ENCODE data around the gene GPR153.

The GPR153 gene

GRCh38 chr1:6259491-6260362 lies 1.2 kb downstream of the GPR153 start:
- Histone ChIP-seq H3K27ac (ENCODE audit: low read depth, low read length, severe bottlenecking) (no peak overlapping the region), H3K36me3 (ENCODE audit: control insufficient read depth, insufficient read depth, low read length) (no peaks in the 10 kb centered on the region), H3K9me3 (ENCODE audit: control insufficient read depth, low read length) (no peaks in the 10 kb centered on the region), H3K4me1 (ENCODE audit: control insufficient read depth, insufficient read depth, low read length, poor library complexity, severe bottlenecking) (no peaks in the 10 kb centered on the region), H3K4me3 (ENCODE audit: extremely low read depth, insufficient read depth, low read length, poor library complexity, severe bottlenecking) (peak overlapping the region; percentile 51)
- 12 to 15% methylated on average over 31 to 34 of the region's 46 CpGs for WGBS, 2 experiments (ENCODE audit: insufficient coverage in 2 of 2)

DNA sequence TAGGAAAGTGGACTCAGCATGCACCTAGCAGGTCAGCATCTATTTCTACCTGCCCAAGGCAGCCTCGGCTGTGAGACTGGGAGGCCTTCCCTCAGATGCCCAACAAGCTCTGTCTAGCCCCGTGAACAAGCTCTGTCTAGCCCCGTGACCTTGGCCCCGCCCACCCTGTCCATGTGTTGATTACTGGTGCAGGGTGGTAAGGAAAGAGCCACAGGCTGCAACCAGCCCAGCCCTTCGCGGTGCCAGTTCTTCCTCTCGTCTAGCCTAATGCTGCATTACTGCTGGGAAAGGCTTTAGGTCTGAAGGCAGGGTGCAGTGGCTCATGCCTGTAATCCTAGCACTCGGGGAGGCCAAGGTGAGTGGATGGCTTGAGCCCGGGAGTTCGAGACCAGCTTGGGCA lies 2.2 kb downstream of the GPR153 start:
- 88 to 91% methylated on average over 10 of the region's 10 CpGs for WGBS, 2 experiments (ENCODE audit: insufficient coverage in 2 of 2)
- H3K4me1 ChIP-seq (ENCODE audit: control insufficient read depth, insufficient read depth, low read length, poor library complexity, severe bottlenecking) = no peaks in the 10 kb centered on the region
- H3K27ac ChIP-seq (ENCODE audit: low read depth, low read length, severe bottlenecking) = no peak overlapping the region
- H3K4me3 ChIP-seq (ENCODE audit: extremely low read depth, insufficient read depth, low read length, poor library complexity, severe bottlenecking) = no peak overlapping the region
- H3K9me3 ChIP-seq (ENCODE audit: control insufficient read depth, low read length) = no peaks in the 10 kb centered on the region
- H3K36me3 ChIP-seq (ENCODE audit: control insufficient read depth, insufficient read depth, low read length) = no peaks in the 10 kb centered on the region

- Histone ChIP-seq H3K9me3 (ENCODE audit: control insufficient read depth, low read length) (no peaks in the 10 kb centered on the region), H3K4me1 (ENCODE audit: control insufficient read depth, insufficient read depth, low read length, poor library complexity, severe bottlenecking) (no peaks in the 10 kb centered on the region), H3K4me3 (ENCODE audit: extremely low read depth, insufficient read depth, low read length, poor library complexity, severe bottlenecking) (no peak overlapping the region), H3K27ac (ENCODE audit: low read depth, low read length, severe bottlenecking) (no peak overlapping the region), H3K36me3 (ENCODE audit: control insufficient read depth, insufficient read depth, low read length) (no peaks in the 10 kb centered on the region)
- WGBS, 2 experiments (ENCODE audit: insufficient coverage in 2 of 2) = 92 to 94% methylated on average over 8 of the region's 8 CpGs
Observed at GRCh38 chr1:6257541-6258069, 3.3 kb downstream of the GPR153 start.

- Histone ChIP-seq H3K36me3 (ENCODE audit: control insufficient read depth, insufficient read depth, low read length) (no peaks in the 10 kb centered on the region), H3K27ac (ENCODE audit: low read depth, low read length, severe bottlenecking) (no peak overlapping the region), H3K4me1 (ENCODE audit: control insufficient read depth, insufficient read depth, low read length, poor library complexity, severe bottlenecking) (no peaks in the 10 kb centered on the region), H3K4me3 (ENCODE audit: extremely low read depth, insufficient read depth, low read length, poor library complexity, severe bottlenecking) (no peak overlapping the region), H3K9me3 (ENCODE audit: control insufficient read depth, low read length) (no peaks in the 10 kb centered on the region)
- 93 to 95% methylated on average over 12 to 13 of the region's 13 CpGs for WGBS, 2 experiments (ENCODE audit: insufficient coverage in 2 of 2)
Observed at GRCh38 chr1:6256645-6257044, 4.3 kb downstream of the GPR153 start.

DNA sequence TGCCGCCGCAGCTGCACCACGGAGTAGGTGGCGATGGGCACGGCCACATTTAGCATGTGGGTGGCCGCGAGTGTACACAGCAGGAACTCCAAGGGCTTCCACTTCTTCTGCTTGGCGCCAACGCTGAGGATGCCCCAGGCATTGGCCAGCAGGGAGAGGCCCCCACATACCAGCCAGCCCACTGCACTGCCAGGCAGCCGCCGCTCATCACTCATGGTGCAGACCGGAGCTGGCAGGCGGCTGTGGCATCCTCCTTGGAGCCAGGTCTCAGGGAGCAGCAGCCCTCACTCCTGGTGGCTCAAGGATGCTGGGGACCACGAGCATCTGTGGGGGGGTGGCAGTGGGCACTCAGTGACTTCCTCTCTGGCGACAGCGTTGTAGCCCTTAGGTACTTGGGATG lies 6.2 kb downstream of the GPR153 start:
- 95 to 98% methylated on average over 11 to 14 of the region's 16 CpGs for WGBS, 2 experiments (ENCODE audit: insufficient coverage in 2 of 2)
- H3K9me3 ChIP-seq (ENCODE audit: control insufficient read depth, low read length) = no peaks in the 10 kb centered on the region
- H3K27ac ChIP-seq (ENCODE audit: low read depth, low read length, severe bottlenecking) = no peak overlapping the region
- H3K36me3 ChIP-seq (ENCODE audit: control insufficient read depth, insufficient read depth, low read length) = no peaks in the 10 kb centered on the region
- H3K4me3 ChIP-seq (ENCODE audit: extremely low read depth, insufficient read depth, low read length, poor library complexity, severe bottlenecking) = no peak overlapping the region
- H3K4me1 ChIP-seq (ENCODE audit: control insufficient read depth, insufficient read depth, low read length, poor library complexity, severe bottlenecking) = no peaks in the 10 kb centered on the region

GRCh38 chr1:6253380-6253779 lies 7.5 kb downstream of the GPR153 start:
- no peaks in the 10 kb centered on the region for H3K9me3 ChIP-seq (ENCODE audit: control insufficient read depth, low read length)
- no peaks in the 10 kb centered on the region for H3K36me3 ChIP-seq (ENCODE audit: control insufficient read depth, insufficient read depth, low read length)
- WGBS, 2 experiments (ENCODE audit: insufficient coverage in 2 of 2) = 92 to 96% methylated on average over 8 to 9 of the region's 9 CpGs
- H3K4me3 ChIP-seq (ENCODE audit: extremely low read depth, insufficient read depth, low read length, poor library complexity, severe bottlenecking) = no peak overlapping the region
- no peak overlapping the region for H3K27ac ChIP-seq (ENCODE audit: low read depth, low read length, severe bottlenecking)
- no peaks in the 10 kb centered on the region for H3K4me1 ChIP-seq (ENCODE audit: control insufficient read depth, insufficient read depth, low read length, poor library complexity, severe bottlenecking)

DNA sequence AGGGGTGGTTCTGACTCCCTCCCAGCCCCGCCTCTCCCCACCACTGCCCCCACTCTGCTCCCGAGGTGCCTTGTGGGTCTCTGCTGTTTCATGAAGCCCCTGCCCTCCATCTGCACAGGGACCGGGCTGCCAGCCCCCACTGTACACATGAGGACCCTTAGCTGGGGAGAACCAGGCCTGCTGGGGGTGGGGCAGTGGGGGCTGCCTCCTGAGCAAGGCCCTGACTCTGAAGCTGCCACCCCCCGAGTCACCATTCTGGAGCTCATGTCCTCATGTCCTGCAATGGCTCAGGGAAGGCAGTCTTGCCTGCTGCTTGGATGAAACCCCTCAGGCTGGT lies 8.6 kb downstream of the GPR153 start:
- no peaks in the 10 kb centered on the region for H3K9me3 ChIP-seq (ENCODE audit: control insufficient read depth, low read length)
- WGBS, 2 experiments (ENCODE audit: insufficient coverage in 2 of 2) = 80 to 90% methylated on average over 3 of the region's 4 CpGs

DNA sequence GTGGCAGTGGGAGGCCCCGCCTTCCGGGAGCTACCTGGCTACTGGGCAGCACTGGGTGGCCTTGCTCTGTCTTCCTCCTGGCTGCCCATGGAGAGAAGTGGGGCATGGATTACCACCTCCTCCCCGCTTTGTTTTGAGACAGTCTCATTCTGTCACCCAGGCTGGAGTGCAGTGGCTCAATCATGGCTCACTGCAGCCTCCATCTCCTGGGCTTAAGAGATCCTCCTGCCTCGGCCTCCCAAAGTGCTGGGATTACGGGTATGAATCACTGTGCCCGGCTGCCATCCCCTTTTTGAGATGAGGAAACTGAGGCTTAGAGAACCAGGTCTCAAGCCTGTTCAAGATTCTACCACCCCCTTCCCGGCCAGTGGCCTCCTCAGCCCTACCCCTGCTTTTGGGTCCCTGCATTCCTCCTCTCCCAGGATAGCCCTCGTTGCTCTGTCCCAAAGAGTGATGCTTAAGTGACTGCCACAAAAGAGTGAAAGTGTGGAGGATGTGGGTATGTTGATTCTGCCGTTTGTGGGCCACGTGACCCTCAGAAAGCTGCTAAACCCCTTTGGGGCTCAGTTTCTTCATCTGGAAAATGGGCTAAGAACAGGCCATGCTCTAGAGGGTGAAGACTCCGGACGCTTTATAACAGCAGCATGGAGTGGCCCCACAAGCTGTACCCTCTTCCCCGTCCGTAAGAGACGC lies 9.1 kb downstream of the GPR153 start:
- WGBS, 2 experiments (ENCODE audit: insufficient coverage in 2 of 2) = 91 to 95% methylated on average over 13 of the region's 15 CpGs
- Histone ChIP-seq H3K9me3 (ENCODE audit: control insufficient read depth, low read length) (no peaks in the 10 kb centered on the region), H3K27ac (ENCODE audit: low read depth, low read length, severe bottlenecking) (no peak overlapping the region), H3K4me1 (ENCODE audit: control insufficient read depth, insufficient read depth, low read length, poor library complexity, severe bottlenecking) (no peaks in the 10 kb centered on the region), H3K4me3 (ENCODE audit: extremely low read depth, insufficient read depth, low read length, poor library complexity, severe bottlenecking) (no peak overlapping the region), H3K36me3 (ENCODE audit: control insufficient read depth, insufficient read depth, low read length) (no peaks in the 10 kb centered on the region)

More for the DNA sequence above, 8.6 kb downstream of the GPR153 start:
- Histone ChIP-seq H3K4me3 (ENCODE audit: extremely low read depth, insufficient read depth, low read length, poor library complexity, severe bottlenecking) (no peak overlapping the region), H3K4me1 (ENCODE audit: control insufficient read depth, insufficient read depth, low read length, poor library complexity, severe bottlenecking) (no peaks in the 10 kb centered on the region), H3K27ac (ENCODE audit: low read depth, low read length, severe bottlenecking) (no peak overlapping the region), H3K36me3 (ENCODE audit: control insufficient read depth, insufficient read depth, low read length) (no peaks in the 10 kb centered on the region)

- Histone ChIP-seq H3K9me3 (ENCODE audit: control insufficient read depth, low read length) (no peaks in the 10 kb centered on the region), H3K4me3 (ENCODE audit: extremely low read depth, insufficient read depth, low read length, poor library complexity, severe bottlenecking) (no peak overlapping the region), H3K4me1 (ENCODE audit: control insufficient read depth, insufficient read depth, low read length, poor library complexity, severe bottlenecking) (no peaks in the 10 kb centered on the region), H3K27ac (ENCODE audit: low read depth, low read length, severe bottlenecking) (no peak overlapping the region), H3K36me3 (ENCODE audit: control insufficient read depth, insufficient read depth, low read length) (no peaks in the 10 kb centered on the region)
- WGBS, 2 experiments (ENCODE audit: insufficient coverage in 2 of 2) = 86 to 94% methylated on average over 14 to 16 of the region's 19 CpGs
Observed at GRCh38 chr1:6251233-6251632, 9.7 kb downstream of the GPR153 start.

DNA sequence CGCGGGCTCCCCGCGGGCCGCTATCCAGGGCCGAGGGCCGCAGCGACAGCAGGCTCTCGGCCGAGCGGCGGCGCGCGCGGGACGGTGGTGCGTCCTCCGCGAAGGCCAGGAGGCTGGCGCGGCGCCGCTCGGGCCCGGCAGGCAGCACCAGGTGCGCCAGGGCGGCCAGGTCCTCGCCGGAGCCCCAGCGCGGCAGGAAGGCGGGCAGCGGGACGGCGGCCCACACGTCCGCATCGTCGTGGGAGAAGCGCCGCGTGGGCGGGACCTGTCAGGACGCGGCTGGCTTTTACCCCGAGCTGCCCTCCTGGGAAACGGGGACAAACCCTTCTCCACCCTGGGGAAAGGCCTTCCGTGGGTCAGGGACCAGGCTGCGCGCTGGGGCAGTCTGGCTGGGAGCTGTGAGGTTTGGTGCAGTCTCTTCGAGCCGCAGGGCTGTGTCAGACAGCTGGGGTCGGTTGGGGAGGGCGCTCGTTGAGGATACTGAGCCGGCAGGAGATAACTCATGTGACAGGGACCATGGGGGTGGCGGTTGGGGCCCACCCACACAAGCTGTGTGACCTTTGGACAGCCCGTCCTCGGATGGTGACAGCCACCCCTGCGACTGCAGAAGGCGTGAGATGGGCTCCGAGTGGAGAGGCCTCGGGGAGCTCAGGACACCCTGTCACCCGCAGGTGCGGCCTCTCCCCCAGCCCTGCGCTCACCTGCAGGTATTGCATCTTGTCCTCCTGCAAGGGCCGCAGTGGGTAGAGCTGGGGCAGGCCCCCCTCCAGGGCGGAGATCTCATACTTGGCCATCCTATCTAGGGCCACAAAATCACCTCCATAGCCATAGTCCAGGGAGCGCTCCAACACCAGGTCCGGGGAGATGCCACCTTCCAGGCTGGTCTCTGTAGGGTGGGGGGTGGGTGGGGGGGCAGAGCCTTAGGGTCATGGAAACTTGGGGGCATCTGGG lies 10.9 kb downstream of the GPR153 start:
- Histone ChIP-seq H3K27ac (ENCODE audit: low read depth, low read length, severe bottlenecking) (no peak overlapping the region), H3K4me3 (ENCODE audit: extremely low read depth, insufficient read depth, low read length, poor library complexity, severe bottlenecking) (no peak overlapping the region), H3K4me1 (ENCODE audit: control insufficient read depth, insufficient read depth, low read length, poor library complexity, severe bottlenecking) (no peaks in the 10 kb centered on the region), H3K36me3 (ENCODE audit: control insufficient read depth, insufficient read depth, low read length) (no peaks in the 10 kb centered on the region), H3K9me3 (ENCODE audit: control insufficient read depth, low read length) (no peaks in the 10 kb centered on the region)
- 19 to 21% methylated on average over 64 to 65 of the region's 71 CpGs for WGBS, 2 experiments (ENCODE audit: insufficient coverage in 2 of 2)

Data from mesodermal cell (in vitro differentiated cells).